Left forelimb (tissue), 1 donor: Measurements from ENCODE around the gene IFT122.
A peak's percentile ranks its signal among the peaks of the same experiment; 100 is the strongest.

ENCODE experiments used
- DNase-seq: peaks from one replicate; pipeline ENCODE4 v3.0.0-alpha.2; 2018; ENCODE audit warnings: low spot score

Gene IFT122

GRCh38 chr3:129558772-129559564, 118.9 kb downstream of the IFT122 start:
- DNase-seq, result no peak

- no peak for DNase-seq
These were observed 119.6 kb downstream of the IFT122 start for GRCh38 chr3:129559565-129560079.

DNA sequence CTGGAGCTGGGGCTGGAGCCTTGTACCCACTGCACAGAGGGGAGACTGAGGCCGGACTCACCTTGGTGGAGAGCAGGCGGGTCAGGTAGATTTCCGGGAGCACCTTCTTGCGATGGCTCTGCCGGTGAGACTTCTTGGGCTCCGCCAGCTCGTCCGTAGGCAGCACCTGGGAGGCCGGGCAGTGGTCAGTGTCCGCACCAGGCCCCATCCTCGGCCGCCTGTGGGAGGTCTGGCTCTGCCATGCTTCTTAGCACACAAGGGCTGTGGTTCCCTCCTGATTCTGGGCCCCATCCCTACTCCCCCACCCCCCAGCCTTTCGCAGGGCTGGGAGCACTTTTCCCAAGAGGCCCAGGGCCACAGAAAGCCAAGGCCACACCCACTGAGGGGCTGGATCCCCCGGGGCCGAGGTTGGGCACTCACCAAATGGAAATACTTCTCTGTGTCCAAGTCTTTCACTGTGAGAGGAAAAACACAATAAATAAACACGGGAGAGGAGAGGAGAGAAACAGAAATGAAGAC, 120.3 kb downstream of the IFT122 start:
- DNase-seq, result no peak

GRCh38 chr3:129560911-129561594, 121.0 kb downstream of the IFT122 start:
- DNase-seq, result peak; percentile 90

DNA sequence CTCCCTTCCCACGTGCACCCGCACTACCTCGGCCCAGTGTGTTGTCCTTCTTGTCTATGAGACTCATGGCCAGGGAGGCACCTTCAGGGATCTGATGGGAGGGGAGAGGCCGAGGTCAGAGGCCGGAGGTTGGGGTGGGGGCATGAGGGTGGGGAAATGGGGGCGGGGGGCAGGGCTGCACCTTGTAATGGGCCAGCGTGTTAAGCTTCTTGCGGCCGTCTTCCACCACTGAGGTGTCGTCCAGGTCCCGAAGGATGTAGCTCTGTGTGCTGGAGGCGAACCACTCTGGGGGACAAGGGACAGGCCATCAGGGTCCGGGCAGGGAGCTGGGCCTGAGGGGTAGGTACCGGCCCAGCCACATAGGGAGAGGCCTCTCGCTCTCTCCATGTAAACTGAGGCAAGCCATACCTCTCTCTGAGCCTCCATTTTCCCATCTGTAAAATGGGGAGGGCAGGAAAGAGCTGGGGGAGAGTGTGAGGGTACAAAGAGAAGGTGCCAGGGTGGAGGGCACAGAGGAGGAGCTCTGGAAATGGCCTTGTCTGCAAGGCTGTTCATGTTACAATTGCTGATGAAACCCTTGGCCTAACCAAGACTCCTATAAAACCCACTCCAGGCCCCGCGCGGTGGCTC, 121.7 kb downstream of the IFT122 start:
- no peak for DNase-seq

- no peak for DNase-seq
These were observed 122.8 kb downstream of the IFT122 start for GRCh38 chr3:129562803-129563202.

GRCh38 chr3:129563332-129563731, 123.3 kb downstream of the IFT122 start:
- no peak for DNase-seq

- no peak for DNase-seq
These were observed 124.0 kb downstream of the IFT122 start for GRCh38 chr3:129563850-129564535.

GRCh38 chr3:129564981-129565644, 125.1 kb downstream of the IFT122 start:
- no peak for DNase-seq

DNA sequence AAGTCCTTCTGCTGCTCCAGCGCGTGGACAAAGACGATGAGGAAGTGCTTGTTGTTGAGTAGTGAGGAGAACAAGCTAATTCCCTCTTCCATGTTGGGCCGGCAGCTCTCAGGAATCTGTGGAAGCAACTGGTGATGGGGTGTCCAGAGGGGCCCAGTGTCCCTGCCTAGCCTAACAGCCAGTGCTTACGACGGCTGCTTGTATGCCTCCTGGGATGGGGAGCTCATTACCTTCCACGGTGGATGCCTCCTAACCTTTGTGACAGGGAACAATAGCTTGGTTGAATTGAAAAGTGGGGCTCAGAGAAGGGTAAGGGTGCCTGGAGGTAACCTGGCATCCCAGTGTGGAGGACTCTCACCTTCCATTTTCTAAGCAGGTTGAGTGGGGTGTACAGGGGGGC, 125.9 kb downstream of the IFT122 start:
- no peak for DNase-seq

- no peak for DNase-seq
These were observed 127.2 kb downstream of the IFT122 start for GRCh38 chr3:129567176-129567705.

DNA sequence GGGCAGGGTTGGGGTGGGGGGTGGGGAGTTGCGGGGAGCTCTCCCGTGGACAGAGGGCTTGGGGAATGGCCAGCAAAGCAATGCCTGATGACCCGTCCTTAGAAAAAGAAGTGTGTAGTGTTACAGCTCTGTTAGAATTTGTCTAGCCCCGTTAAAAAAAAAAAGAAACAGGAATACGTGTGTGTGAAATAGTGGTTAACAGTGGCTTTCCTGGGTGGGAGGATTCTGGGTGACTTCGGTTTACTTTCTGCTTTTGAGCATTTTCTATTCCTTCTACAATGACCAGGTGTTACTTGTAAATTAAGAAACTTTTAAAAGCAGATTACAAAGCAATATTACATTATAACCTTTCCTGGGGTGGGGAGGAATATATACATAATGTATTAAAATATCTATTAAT, 127.9 kb downstream of the IFT122 start:
- DNase-seq, result no peak

- no peak for DNase-seq
These were observed 129.8 kb downstream of the IFT122 start for GRCh38 chr3:129569856-129570255.
